GM18909 (cell line): ENCODE measurements around the gene CBR3.

Experiments used
- ATAC-seq: cut with Tn5 transposase; IDR thresholded peaks from one replicate; pipeline ENCODE4 v1.9.1; 2021; ENCODE audit warnings: mild to moderate bottlenecking; ENCODE audit not compliant: unreplicated experiment, poor library complexity

Gene CBR3

GRCh38 chr21:36178349-36178748, 43.5 kb downstream of the CBR3 start:
- no peak for ATAC-seq

DNA sequence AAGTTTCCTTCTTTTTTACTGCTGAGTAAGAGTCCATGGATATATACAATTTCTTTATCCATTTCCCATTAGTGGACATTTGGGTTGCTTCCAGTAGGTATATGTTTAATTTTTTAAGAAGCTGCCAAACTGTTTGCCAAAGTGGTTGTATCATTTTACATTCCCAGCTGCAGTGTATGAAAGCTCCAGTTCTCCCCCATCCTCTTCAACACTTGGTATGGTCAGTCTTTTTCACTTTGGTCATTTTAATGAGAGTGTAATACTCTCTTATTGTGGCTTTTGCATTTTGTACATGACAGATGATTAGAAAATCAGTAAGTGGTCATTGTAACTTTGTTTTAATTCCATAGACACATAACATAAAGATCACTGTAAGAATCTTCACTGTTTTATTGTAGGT, 44.3 kb downstream of the CBR3 start:
- no peak for ATAC-seq

- ATAC-seq, result no peak
Observed at GRCh38 chr21:36180963-36181362, 46.1 kb downstream of the CBR3 start.

DNA sequence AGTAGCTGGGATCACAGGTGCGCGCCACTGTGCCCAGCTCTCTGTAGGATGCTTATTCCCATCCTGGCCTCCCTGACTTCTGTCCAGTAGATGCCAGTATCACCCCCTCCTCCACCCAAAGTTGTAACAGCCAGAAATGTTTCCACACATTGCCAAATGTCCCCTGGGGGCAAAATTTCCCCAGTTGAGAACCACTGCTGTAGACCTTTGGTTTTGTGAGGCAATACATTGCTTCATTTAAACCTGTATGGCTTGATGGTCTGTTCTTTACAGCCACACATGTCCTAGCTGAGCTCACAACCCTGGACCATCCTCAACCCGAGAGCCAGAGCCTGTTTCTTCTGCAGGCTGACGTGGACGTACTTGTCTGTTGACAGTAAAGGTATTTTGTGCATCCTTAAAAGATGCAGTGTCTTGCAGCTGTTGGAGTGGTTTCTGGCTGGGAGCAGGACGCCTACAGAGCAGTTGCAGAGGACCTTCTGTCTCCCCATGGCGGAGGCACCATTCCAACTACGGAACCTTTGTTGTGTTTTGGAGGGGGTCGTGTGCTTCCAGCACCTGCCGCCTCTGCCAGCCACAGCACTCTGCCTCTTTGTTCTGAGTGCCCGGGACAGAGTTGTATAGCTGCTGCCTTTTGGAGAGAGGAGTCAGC, 48.4 kb downstream of the CBR3 start:
- ATAC-seq, result no peak

DNA sequence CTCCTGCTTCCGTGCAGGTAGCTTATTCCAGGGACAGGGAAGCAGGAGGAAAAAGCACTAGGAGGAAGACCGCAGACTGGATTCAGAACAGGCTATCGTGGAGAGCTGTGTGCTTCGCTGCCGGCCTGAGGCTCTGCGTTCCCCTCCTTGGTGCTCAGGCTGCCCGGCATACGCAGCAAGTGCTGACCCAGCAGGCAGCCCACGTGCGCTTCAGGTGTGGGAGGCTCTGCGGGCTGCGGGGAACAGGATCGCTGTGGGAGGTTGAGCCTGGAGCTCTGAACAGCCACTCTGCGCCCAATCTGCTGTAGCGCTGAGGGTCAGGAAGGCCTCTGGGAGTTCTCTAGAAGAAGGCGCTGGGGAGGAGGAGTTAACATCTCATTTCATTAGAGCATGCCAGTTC, 49.7 kb downstream of the CBR3 start:
- no peak for ATAC-seq

GRCh38 chr21:36185523-36185922, 50.6 kb downstream of the CBR3 start:
- ATAC-seq, result no peak

DNA sequence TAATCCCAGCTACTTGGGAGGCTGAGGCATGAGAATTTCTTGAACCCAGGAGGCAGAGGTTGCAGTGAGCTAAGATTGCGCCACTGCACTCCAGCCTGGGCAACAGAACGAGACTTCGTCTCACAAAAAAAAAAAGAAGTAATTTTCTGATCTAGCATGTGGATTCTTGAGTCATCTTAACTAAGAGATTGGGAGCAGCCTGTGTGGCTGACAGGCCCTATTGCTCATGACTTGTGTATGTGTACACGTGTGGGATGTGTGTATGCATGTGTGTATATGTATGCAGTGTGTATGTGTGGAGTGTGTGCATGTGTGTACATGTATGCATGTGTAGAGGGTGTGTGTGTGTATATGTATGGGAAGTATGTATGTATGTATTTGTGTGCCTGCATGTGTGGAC, 51.2 kb downstream of the CBR3 start:
- no peak for ATAC-seq

GRCh38 chr21:36186506-36187399, 51.9 kb downstream of the CBR3 start:
- ATAC-seq, result no peak

DNA sequence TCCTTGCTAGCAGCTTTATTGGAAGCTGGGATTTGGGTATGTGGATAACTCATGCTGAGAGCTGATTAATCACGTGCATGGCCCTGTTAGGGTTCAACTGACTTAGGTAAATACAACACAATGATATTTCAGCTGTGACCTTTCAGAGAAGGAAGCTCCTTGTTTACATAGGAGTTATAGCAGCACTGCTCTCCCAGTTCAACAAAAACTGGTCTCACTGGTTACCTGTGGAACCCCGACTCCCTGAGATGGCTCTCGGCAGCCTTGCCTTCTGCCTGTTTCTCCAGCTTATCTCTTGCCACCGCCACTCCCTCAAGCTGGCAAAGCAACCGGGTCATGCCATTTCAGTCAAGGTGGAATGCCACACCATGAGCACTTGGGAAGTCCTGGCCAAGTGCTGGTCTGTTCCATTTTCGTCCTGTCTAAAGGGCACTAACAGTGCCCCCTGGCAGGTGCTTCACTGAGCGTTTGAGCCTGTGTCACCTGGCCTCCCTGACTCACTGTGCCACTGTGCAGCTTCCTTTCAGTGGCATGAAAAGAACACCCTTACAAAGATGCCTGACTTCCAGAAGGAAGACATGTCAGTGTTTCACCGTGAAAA, 53.3 kb downstream of the CBR3 start:
- no peak for ATAC-seq

- ATAC-seq, result no peak
Observed at GRCh38 chr21:36188937-36189336, 54.1 kb downstream of the CBR3 start.

DNA sequence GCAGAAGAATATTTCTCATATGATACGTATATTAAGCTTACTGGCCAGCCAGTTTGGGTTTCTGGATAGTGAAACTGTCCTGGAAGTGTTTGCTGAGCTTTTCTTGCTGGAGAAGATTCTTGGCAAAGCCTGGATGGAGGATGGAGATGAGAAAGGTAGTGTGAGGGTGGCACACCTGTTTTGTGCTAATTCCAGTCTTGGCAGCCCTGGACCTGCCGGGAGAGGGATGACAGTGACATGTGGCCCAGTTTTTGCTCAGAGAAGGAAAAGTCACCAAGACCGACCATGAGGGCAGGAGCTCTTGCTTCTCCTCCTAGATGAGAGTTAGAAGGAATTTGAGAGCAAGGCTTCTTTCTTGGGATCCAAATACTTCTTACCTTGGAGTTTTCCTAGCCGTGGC, 55.9 kb downstream of the CBR3 start:
- ATAC-seq, result no peak

- no peak for ATAC-seq
Observed at GRCh38 chr21:36193200-36193599, 58.3 kb downstream of the CBR3 start.

DNA sequence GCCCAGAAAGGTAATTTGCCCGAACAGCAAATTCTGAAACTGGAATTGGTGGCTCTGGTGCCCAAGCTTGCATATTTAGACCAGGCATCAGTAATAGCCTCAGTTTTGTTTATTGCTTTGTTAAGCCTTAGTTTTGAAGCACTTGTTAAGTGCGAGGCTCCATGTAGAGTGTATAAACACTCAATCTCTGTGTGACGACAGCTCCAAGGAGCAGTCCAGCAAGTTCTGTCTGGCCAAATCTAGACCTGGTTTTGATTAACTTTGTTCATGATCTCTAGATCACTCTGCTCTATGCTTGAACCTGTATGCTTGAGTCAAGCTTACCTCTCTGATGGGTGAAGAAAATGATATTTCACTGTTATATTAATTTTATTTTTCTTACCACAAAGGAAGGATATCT, 59.1 kb downstream of the CBR3 start:
- ATAC-seq, result no peak

- ATAC-seq, result no peak
Observed at GRCh38 chr21:36195613-36196012, 60.7 kb downstream of the CBR3 start.
